ENCODE data around the gene PLCXD3. TPM values are rescaled to one million over a fixed set of nuclear protein-coding genes. Genes with fewer than 3 reads are reported as not detected.

Gene PLCXD3
- total and polyA plus RNA-seq, 2 of the 8 experiments (the other 6 are each of a cell fraction or from before 2014, with no cell fraction given), result 0.03 to 0.07 TPM

GRCh38 chr5:41415242-41415641 lies 95.2 kb downstream of the PLCXD3 start (continued):
- TF ChIP-seq CHD7 (IDR thresholded peaks at IDR 0.05; ENCODE audit: insufficient replicate concordance, low read length), result no peak
- no peak for TF ChIP-seq JUND (IDR thresholded peaks at IDR 0.05; ENCODE audit: low read length)
- no peak for TF ChIP-seq NRF1 (IDR thresholded peaks at IDR 0.05; ENCODE audit: low read depth, low read length)
- TF ChIP-seq E2F6 (IDR thresholded peaks at IDR 0.05), result no peak
- no peak for TF ChIP-seq EGR1 (IDR thresholded peaks at IDR 0.05; ENCODE audit: borderline replicate concordance, low read depth, low read length)
- no peak for TF ChIP-seq JUN (IDR thresholded peaks at IDR 0.05; ENCODE audit: low read depth, low read length)
- no peak for TF ChIP-seq ASH2L (IDR thresholded peaks at IDR 0.05; ENCODE audit: low read length)
- TF ChIP-seq HDAC6 (IDR thresholded peaks at IDR 0.05; ENCODE audit: low read depth, low read length), result no peak
- TF ChIP-seq USF2 (IDR thresholded peaks at IDR 0.05; ENCODE audit: low read length), result no peak
- TF ChIP-seq GTF2F1 (IDR thresholded peaks at IDR 0.05; ENCODE audit: borderline replicate concordance, low read depth, low read length), result no peak
- no peak for TF ChIP-seq SUZ12 (IDR thresholded peaks at IDR 0.05; ENCODE audit: low read length)
